Coronary artery (tissue), 2 donors: Measurements from ENCODE around the gene KNSTRN.

Experiments used
- DNase-seq: peaks from one replicate; pipeline ENCODE4 v3.0.0-alpha.2; 2017; ENCODE audit warnings: low spot score
- H3K27ac ChIP-seq, 2 donors: fragments of 200-600 bp; sonication (generic); one replicate each; pipeline ENCODE4 v1.5.1; 2016 to 2019
- H3K4me3 ChIP-seq: fragments of 200-600 bp; sonication (generic); 2 replicates; pipeline ENCODE4 v1.5.1; 2016; ENCODE audit warnings: mild to moderate bottlenecking, moderate library complexity
- TF ChIP-seq, protein P1 (sequence below): fragments of 200-600 bp; sonication (generic); IDR thresholded peaks from one replicate; pipeline ENCODE4 v1.5.1; 2019; ENCODE audit warnings: antibody characterized with exemption

KNSTRN gene

DNA sequence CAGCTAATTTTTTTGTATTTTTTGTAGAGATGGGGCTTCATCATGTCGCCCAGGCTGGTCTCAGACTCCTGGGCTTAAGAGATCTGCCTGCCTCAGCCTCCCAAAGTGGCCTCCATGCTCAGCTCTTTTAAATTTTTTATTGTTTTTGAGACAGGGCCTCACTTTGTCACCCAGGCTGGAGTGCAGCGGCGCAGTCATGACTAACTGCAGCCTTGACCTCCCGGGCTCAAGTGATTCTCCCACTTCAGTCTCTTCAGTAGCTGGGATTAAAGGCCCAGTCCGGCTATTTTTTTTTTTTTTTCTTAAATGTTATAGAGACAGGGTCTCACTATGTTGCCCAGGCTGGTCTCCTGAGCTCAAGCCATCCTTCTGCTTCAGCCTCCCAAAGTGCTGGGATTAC, 43.2 kb downstream of the KNSTRN start:
- Histone ChIP-seq H3K4me3 (no peak overlapping the region), H3K27ac (no peak overlapping the region)
- no peak for DNase-seq
- TF ChIP-seq, protein P1, sequence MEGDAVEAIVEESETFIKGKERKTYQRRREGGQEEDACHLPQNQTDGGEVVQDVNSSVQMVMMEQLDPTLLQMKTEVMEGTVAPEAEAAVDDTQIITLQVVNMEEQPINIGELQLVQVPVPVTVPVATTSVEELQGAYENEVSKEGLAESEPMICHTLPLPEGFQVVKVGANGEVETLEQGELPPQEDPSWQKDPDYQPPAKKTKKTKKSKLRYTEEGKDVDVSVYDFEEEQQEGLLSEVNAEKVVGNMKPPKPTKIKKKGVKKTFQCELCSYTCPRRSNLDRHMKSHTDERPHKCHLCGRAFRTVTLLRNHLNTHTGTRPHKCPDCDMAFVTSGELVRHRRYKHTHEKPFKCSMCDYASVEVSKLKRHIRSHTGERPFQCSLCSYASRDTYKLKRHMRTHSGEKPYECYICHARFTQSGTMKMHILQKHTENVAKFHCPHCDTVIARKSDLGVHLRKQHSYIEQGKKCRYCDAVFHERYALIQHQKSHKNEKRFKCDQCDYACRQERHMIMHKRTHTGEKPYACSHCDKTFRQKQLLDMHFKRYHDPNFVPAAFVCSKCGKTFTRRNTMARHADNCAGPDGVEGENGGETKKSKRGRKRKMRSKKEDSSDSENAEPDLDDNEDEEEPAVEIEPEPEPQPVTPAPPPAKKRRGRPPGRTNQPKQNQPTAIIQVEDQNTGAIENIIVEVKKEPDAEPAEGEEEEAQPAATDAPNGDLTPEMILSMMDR = no peak

DNA sequence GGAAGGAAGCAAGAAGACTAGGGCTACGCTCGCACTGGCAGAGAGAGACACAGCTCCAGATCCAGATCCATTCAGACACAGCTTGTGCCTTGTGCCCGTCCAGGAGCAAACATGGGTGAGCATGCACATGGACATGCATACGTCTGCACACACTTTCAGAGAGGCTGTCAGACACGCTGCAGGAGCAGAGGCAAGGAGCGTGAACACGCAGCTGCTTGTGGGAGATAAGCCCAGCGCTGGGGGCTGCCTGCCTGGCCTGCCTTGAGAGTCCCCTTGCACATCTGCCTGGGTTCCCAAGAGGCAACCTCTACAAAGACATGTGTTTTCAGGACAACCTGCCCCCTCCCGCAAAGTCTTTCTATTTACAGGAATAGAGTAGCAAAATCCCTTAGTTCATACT, 44.7 kb downstream of the KNSTRN start:
- TF ChIP-seq, protein P1 = no peak
- H3K4me3 ChIP-seq = no peak overlapping the region
- no peak overlapping the region for H3K27ac ChIP-seq
- DNase-seq = no peak

DNA sequence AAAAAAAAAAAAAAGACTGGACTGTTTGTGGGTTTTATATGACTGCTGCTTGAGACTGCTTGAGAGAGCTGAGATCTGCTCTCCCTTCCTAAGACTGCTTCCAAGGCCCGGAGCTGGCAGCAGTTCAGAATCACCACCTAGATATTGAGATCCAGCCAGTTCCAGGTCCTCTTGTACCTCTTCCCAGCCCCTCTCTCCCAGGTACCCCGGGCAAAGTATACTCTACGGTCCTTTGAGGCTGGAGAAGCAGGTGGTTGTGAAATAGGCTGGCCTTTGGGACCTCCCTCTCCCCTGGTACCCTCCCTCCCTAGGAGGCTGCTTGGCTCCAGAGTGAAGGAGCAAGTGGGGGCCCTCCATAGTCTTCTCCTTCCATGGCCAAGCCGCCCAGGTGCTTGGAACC, 45.7 kb downstream of the KNSTRN start:
- no peak overlapping the region for H3K27ac ChIP-seq
- H3K4me3 ChIP-seq = no peak overlapping the region
- TF ChIP-seq, protein P1 = no peak
- no peak for DNase-seq

DNA sequence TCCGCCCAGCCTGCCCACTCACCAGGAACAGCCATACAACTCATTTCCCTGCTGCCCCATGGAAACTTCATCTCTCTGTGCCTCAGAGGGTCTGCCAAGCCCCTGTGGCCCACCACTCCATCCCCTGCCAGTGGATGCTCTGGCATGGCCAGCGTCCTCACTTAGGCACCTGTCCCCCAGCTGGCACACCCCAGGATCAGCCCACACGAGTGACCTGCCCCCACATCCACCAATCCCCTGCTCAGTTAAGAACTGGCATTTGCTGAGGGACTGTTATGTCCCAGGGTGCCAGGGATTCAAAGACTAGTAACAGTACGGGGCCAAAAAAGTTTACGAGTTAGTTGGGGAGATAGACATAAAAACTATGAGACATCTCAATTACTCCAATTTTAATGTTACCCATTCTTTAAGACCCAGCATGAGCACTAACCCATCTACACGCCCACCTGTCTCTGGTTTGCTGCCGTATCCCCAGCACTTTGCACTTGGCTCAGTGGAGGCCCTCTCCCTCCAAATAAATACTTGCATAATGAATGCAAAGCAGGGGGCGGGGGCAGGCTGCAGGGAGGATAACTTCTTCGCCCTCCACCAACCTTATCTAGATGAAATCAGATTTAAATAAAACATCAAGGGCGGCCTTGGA, 46.7 kb downstream of the KNSTRN start:
- no peak overlapping the region for H3K27ac ChIP-seq
- TF ChIP-seq, protein P1 = no peak
- DNase-seq = no peak
- H3K4me3 ChIP-seq = no peak overlapping the region

DNA sequence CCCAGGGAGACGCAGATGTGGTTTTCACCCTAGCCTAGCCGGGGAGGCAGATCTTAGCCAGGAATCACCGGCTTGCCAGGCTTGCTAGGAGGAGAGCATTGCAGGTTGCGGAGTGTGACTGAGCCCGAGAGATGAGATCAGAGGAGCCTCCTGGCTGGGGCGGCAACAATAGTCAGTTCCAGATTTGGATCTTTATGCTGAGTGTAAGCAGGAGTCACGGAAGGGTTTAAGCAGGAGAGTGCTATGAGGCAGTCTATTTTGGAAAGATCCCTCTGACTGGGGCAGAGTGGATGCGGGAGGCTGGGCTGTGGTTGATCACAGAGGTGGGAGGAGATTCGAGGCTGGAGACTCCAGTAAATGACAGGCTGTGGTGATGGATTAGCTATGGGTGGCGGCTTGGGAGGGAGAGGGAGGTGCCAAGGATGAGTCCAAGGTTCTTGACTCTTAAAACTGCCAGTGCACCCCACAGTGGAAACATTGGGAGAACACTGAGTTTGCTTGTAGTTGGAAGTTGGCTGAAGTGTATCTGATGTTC, 47.8 kb downstream of the KNSTRN start:
- TF ChIP-seq, protein P1 = no peak
- H3K27ac ChIP-seq = no peak overlapping the region
- no peak overlapping the region for H3K4me3 ChIP-seq
- no peak for DNase-seq

DNA sequence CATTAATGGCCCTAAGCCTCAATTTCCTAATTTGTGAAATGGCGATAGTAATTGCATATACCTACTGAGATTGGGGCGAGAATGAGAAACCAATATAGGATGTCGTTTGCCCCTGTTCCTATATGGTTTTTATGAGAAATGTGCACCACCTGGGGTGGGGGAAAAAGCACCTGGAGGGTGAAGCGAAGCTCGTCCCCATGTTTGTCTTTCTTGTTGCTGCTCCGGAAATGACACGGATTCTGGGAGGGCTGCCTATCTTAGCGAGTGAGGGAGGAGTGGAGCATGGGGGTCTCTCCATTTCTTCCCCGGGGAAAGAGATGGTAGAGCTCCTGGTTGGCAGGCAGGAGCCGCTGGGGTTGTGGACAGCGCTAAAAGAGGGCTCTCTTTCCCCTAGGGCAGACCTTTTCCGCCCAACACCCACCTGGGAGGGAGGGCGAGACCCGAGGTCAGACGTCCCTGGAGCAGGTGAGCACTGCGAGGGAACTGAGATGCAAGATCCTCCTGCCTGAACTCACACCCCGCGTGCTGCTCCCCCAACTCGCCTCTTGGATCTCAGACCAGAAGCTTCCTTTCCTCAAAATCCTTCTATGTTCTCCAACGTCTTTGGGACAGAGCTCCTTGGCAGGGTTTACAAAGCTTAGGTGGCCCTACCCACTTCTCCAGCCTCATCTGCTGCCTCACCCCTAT, 52.6 kb downstream of the KNSTRN start:
- TF ChIP-seq, protein P1 = no peak
- H3K27ac ChIP-seq = no peak overlapping the region
- DNase-seq = no peak
- no peak overlapping the region for H3K4me3 ChIP-seq

DNA sequence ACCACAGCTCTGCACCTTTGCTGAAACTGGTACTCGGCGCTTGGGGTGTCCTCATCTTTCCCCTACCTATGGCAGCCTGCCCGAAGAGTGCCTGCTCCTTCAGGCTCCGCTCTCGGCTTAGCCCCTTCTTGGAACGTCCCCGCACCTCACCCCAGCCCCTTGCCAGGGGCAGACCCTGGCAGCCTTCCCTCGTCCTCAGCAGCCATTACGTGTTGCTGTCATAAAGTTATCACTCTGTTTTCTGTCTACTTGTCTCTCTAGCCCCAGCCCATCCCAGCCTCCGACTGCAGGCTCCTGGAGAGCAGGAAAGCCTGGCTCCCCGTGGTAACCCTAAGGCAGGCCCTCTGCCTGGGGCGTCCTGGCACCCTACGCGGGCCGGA, 53.2 kb downstream of the KNSTRN start:
- Histone ChIP-seq H3K4me3 (peak overlapping the region; percentile 71), H3K27ac (no peak overlapping the region)
- TF ChIP-seq, protein P1 = no peak
- no peak for DNase-seq
